IMR-90 (cell line): ENCODE data around the gene YJU2. TPM values are rescaled to one million over a fixed set of nuclear protein-coding genes. Genes with fewer than 3 reads are reported as not detected.

ENCODE experiments used
- ATAC-seq: fragments of 200-7000 bp; cut with Tn5 transposase; 2 replicates; pipeline ENCODE4 v1.9.1; 2020; ENCODE audit warnings: low read depth, mild to moderate bottlenecking, moderate library complexity
- BruUV-seq: library from RNA; stranded (reverse); fragments of 400-500 nt; replicated peaks from 2 replicates; lab custom pipeline; 2021; lab: Mats Ljungman, UMichigan
- CTCF ChIA-PET: fragments of 300-600 bp; formaldehyde crosslinking; extraction: SDS; loops from one replicate; lab custom pipeline; 2021; ENCODE audit warnings: antibody characterized with exemption; lab: Yijun Ruan, JAX
- POLR2A ChIA-PET: fragments of 300-600 bp; sonication (Branson Sonifier 250); formaldehyde crosslinking; loops from one replicate; lab custom pipeline; 2022; ENCODE audit warnings: antibody characterized with exemption; ENCODE audit not compliant: unreplicated experiment; lab: Charles Lee
- DNase-seq: peaks from one replicate; pipeline ENCODE4 v3.0.0; 2013
- H2AFZ ChIP-seq: replicated peaks from 2 replicates; pipeline ENCODE3; 2013; ENCODE audit warnings: low read length, mild to moderate bottlenecking; ENCODE audit not compliant: poor library complexity
- H2AK5ac ChIP-seq: 2 replicates; pipeline ENCODE4 v1.6.1; 2013; ENCODE audit warnings: low read depth, low read length, inconsistent platforms
- H2AK9ac ChIP-seq: replicated peaks from 2 replicates; pipeline ENCODE3; 2013; ENCODE audit warnings: mild to moderate bottlenecking, low read depth, low read length, moderate library complexity; ENCODE audit not compliant: poor library complexity
- H2BK120ac ChIP-seq: 2 replicates; pipeline ENCODE4 v1.6.1; 2013; ENCODE audit warnings: low read depth, low read length, inconsistent platforms
- H2BK15ac ChIP-seq: 3 replicates; pipeline ENCODE4 v1.6.1; 2013; ENCODE audit warnings: low read depth, low read length, inconsistent platforms
- H2BK20ac ChIP-seq: 2 replicates; pipeline ENCODE4 v1.6.1; 2013; ENCODE audit warnings: low read depth, mild to moderate bottlenecking, inconsistent platforms, low read length, moderate library complexity
- H2BK5ac ChIP-seq: 2 replicates; pipeline ENCODE4 v1.6.1; 2013; ENCODE audit warnings: mild to moderate bottlenecking, low read depth, low read length, inconsistent platforms; ENCODE audit not compliant: poor library complexity, severe bottlenecking
- H3K14ac ChIP-seq: replicated peaks from 2 replicates; pipeline ENCODE4 v1.6.1; 2013; ENCODE audit warnings: low read depth, low read length, inconsistent platforms
- H3K18ac ChIP-seq: 2 replicates; pipeline ENCODE4 v1.6.1; 2013; ENCODE audit warnings: low read depth, low read length, control low read depth
- H3K23ac ChIP-seq: 2 replicates; pipeline ENCODE4 v1.6.1; 2013; ENCODE audit warnings: low read depth, low read length, inconsistent platforms
- H3K27ac ChIP-seq: 2 replicates; pipeline ENCODE4 v1.5.1; 2013; ENCODE audit warnings: mild to moderate bottlenecking, control low read depth, low read length; ENCODE audit not compliant: insufficient read depth
- H3K27me3 ChIP-seq: 2 replicates; pipeline ENCODE4 v1.6.1; 2013; ENCODE audit warnings: low read length; ENCODE audit not compliant: control insufficient read depth, insufficient read depth
- H3K36me3 ChIP-seq: 2 replicates; pipeline ENCODE4 v1.6.1; 2013; ENCODE audit warnings: low read length, mixed read lengths; ENCODE audit not compliant: control insufficient read depth, insufficient read depth
- H3K4ac ChIP-seq: 2 replicates; pipeline ENCODE4 v1.6.1; 2013; ENCODE audit warnings: low read depth, low read length, inconsistent platforms
- H3K4me1 ChIP-seq: 2 replicates; pipeline ENCODE4 v1.6.1; 2013; ENCODE audit warnings: low read length, mixed read lengths; ENCODE audit not compliant: control insufficient read depth, insufficient read depth
- H3K4me2 ChIP-seq: 2 replicates; pipeline ENCODE4 v1.6.1; 2013; ENCODE audit warnings: low read depth, mild to moderate bottlenecking, control low read depth, low read length, moderate library complexity
- H3K4me3 ChIP-seq: 2 replicates; pipeline ENCODE4 v1.5.1; 2013; ENCODE audit warnings: low read depth, mild to moderate bottlenecking, control low read depth, low read length, moderate library complexity; ENCODE audit not compliant: insufficient read depth
- H3K56ac ChIP-seq: 2 replicates; pipeline ENCODE4 v1.6.1; 2013; ENCODE audit warnings: low read length, inconsistent platforms; ENCODE audit not compliant: insufficient read depth; ENCODE audit errors: extremely low read depth
- H3K79me1 ChIP-seq, 2 experiments: 2 replicates each; pipeline ENCODE4 v1.6.1; 2013; ENCODE audit warnings: low read length in 2 of 2, inconsistent platforms in 1 of 2, low read depth in 1 of 2
- H3K9ac ChIP-seq: 2 replicates; pipeline ENCODE4 v1.6.1; 2013; ENCODE audit warnings: low read depth, low read length, control low read depth
- H3K9me1 ChIP-seq: 2 replicates; pipeline ENCODE4 v1.6.1; 2013; ENCODE audit warnings: low read length, inconsistent platforms; ENCODE audit not compliant: insufficient read depth
- H3K9me3 ChIP-seq: 2 replicates; pipeline ENCODE4 v1.6.1; 2013; ENCODE audit warnings: low read length; ENCODE audit not compliant: control insufficient read depth, insufficient read depth
- H4K20me1 ChIP-seq: 2 replicates; pipeline ENCODE4 v1.6.1; 2013; ENCODE audit warnings: low read length, inconsistent platforms; ENCODE audit not compliant: insufficient read depth
- H4K5ac ChIP-seq: 2 replicates; pipeline ENCODE4 v1.6.1; 2013; ENCODE audit warnings: mild to moderate bottlenecking, low read depth, low read length, control low read depth
- H4K8ac ChIP-seq, 2 experiments: 2 replicates each; pipeline ENCODE4 v1.6.1; 2013; ENCODE audit warnings: low read depth in 2 of 2, low read length in 2 of 2, control low read depth in 1 of 2, inconsistent platforms in 1 of 2
- H4K91ac ChIP-seq: 2 replicates; pipeline ENCODE4 v1.6.1; 2013; ENCODE audit warnings: low read depth, low read length, inconsistent platforms; ENCODE audit not compliant: insufficient read depth
- BHLHE40 ChIP-seq: fragments of 150-350 bp; IDR thresholded peaks from 2 replicates; pipeline ENCODE4 v1.6.1; 2016; ENCODE audit warnings: mild to moderate bottlenecking, low read depth, low read length
- CEBPB ChIP-seq: IDR thresholded peaks from 2 replicates; pipeline ENCODE4 v1.6.1; 2012; ENCODE audit warnings: low read depth, low read length, improper control_type of control experiment
- CHD1 ChIP-seq: IDR thresholded peaks from 2 replicates; pipeline ENCODE4 v1.6.1; 2012; ENCODE audit warnings: low read depth, low read length, improper control_type of control experiment
- ELK1 ChIP-seq: fragments of 150-350 bp; IDR thresholded peaks from 2 replicates; pipeline ENCODE4 v1.6.1; 2016; ENCODE audit warnings: low read depth, mild to moderate bottlenecking, low read length, moderate library complexity, borderline replicate concordance
- FOS ChIP-seq: fragments of 150-350 bp; IDR thresholded peaks from 2 replicates; pipeline ENCODE4 v1.6.1; 2016; ENCODE audit warnings: low read depth, low read length
- MAZ ChIP-seq: IDR thresholded peaks from 2 replicates; pipeline ENCODE4 v1.6.1; 2012; ENCODE audit warnings: low read depth, mild to moderate bottlenecking, low read length, improper control_type of control experiment, moderate library complexity, borderline replicate concordance
- MXI1 ChIP-seq: IDR thresholded peaks from 2 replicates; pipeline ENCODE4 v1.6.1; 2012; ENCODE audit warnings: low read depth, mild to moderate bottlenecking, low read length, moderate library complexity, borderline replicate concordance
- NFE2L2 ChIP-seq: fragments of 150-350 bp; IDR thresholded peaks from 2 replicates; pipeline ENCODE4 v1.6.1; 2016; ENCODE audit warnings: low read depth, mild to moderate bottlenecking, low read length
- POLR2A ChIP-seq: IDR thresholded peaks from 2 replicates; pipeline ENCODE4 v1.6.1; 2012; ENCODE audit warnings: mild to moderate bottlenecking, low read depth, low read length
- RAD21 ChIP-seq: IDR thresholded peaks from 2 replicates; pipeline ENCODE4 v1.6.1; 2012; ENCODE audit warnings: low read length, improper control_type of control experiment
- RCOR1 ChIP-seq: IDR thresholded peaks from 2 replicates; pipeline ENCODE4 v1.6.1; 2012; ENCODE audit warnings: mild to moderate bottlenecking, low read length, improper control_type of control experiment; ENCODE audit not compliant: insufficient replicate concordance
- RFX5 ChIP-seq: IDR thresholded peaks from 2 replicates; pipeline ENCODE4 v1.8.0; 2012; ENCODE audit warnings: low read depth, mild to moderate bottlenecking, low read length, moderate library complexity
- SMC3 ChIP-seq: fragments of 150-350 bp; IDR thresholded peaks from 2 replicates; pipeline ENCODE4 v1.6.1; 2016; ENCODE audit warnings: low read depth, mild to moderate bottlenecking, antibody characterized with exemption, low read length, moderate library complexity
- USF2 ChIP-seq: fragments of 150-350 bp; IDR thresholded peaks from 2 replicates; pipeline ENCODE4 v1.6.1; 2017; ENCODE audit warnings: mild to moderate bottlenecking, antibody characterized with exemption, low read length, low read depth
- WGBS, 2 experiments: methylation state at CpG; one replicate each; pipeline versions ENCODE4 v1.1.5 to v1.1.7; 2013; ENCODE audit warnings: missing lambda C conversion rate in 2 of 2; ENCODE audit not compliant: insufficient read length in 1 of 2; ENCODE audit errors: extremely low coverage in 2 of 2; 5-methylcytosine and 5-hydroxymethylcytosine counted together
- dilution Hi-C: fragments of 300-500 bp; cut with HindIII; formaldehyde crosslinking; loops from one replicate; pipeline ENCODE4 v1.14.3; 2018; ENCODE audit warnings: low sequenced_read_pairs; ENCODE audit not compliant: unreplicated experiment
- in situ Hi-C: fragments of 300-500 bp; cut with MboI; formaldehyde crosslinking; loops from 3 replicates; pipeline ENCODE4 v1.14.3; 2019; ENCODE audit warnings: low sequenced_read_pairs, inconsistent platforms, mixed read lengths
- intact Hi-C: fragments of 100-400 bp; cut with micrococcal nuclease; formaldehyde crosslinking; loops from 2 replicates; pipeline ENCODE4 v1.10.0; 2022
- polyA plus RNA-seq, 3 experiments: library from polyadenylated mRNA; depleted of rRNA; stranded (reverse); fragments of >200 nt; gene quantifications; 2 replicates each; pipeline ENCODE4 v1.2.3, GENCODE V29; 2012; ENCODE audit warnings: low replicate concordance in 1 of 3
- total RNA-seq: library from RNA; depleted of rRNA; stranded (reverse); fragments of >200 nt; gene quantifications from 2 replicates; pipeline ENCODE4 v1.2.3, GENCODE V29; 2012
- TF ChIP-seq, protein P1 (sequence below): conservative IDR thresholded peaks from 2 replicates; pipeline ENCODE4 v1.5.1; 2012; ENCODE audit warnings: mild to moderate bottlenecking, low read depth, low read length, improper control_type of control experiment

Gene YJU2
- total and polyA plus RNA-seq, 2 of the 4 experiments (the other 2 are of a cell fraction) = 15.6 to 18.9 TPM

- no peak for DNase-seq
- no peaks in the 10 kb centered on the region for H3K4me1 ChIP-seq
- H2AK9ac ChIP-seq = no peak overlapping the region
- no peak overlapping the region for H3K27ac ChIP-seq
- H3K4me2 ChIP-seq = no peak overlapping the region
- no peak overlapping the region for H2BK120ac ChIP-seq
- H2AK5ac ChIP-seq = no peak overlapping the region
- in situ Hi-C loops = no loop called here
- no peaks in the 10 kb centered on the region for H3K9me1 ChIP-seq
- H3K9me3 ChIP-seq = no peaks in the 10 kb centered on the region
- dilution Hi-C loops = no loop called here
- no peak overlapping the region for H2BK5ac ChIP-seq
- H3K18ac ChIP-seq = no peak overlapping the region
- no peak overlapping the region for H4K91ac ChIP-seq
- H4K5ac ChIP-seq = no peak overlapping the region
- no TSS peak for BruUV-seq
- TF ChIP-seq POLR2A = no peak
- TF ChIP-seq BHLHE40 = no peak
- no peak for TF ChIP-seq CEBPB
- TF ChIP-seq MAZ = no peak
- TF ChIP-seq SMC3 = no peak
- TF ChIP-seq, protein P1, sequence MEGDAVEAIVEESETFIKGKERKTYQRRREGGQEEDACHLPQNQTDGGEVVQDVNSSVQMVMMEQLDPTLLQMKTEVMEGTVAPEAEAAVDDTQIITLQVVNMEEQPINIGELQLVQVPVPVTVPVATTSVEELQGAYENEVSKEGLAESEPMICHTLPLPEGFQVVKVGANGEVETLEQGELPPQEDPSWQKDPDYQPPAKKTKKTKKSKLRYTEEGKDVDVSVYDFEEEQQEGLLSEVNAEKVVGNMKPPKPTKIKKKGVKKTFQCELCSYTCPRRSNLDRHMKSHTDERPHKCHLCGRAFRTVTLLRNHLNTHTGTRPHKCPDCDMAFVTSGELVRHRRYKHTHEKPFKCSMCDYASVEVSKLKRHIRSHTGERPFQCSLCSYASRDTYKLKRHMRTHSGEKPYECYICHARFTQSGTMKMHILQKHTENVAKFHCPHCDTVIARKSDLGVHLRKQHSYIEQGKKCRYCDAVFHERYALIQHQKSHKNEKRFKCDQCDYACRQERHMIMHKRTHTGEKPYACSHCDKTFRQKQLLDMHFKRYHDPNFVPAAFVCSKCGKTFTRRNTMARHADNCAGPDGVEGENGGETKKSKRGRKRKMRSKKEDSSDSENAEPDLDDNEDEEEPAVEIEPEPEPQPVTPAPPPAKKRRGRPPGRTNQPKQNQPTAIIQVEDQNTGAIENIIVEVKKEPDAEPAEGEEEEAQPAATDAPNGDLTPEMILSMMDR = no peak
- no peak for TF ChIP-seq RAD21
- TF ChIP-seq RFX5 = no peak
- TF ChIP-seq FOS = no peak
- TF ChIP-seq CHD1 = no peak
- TF ChIP-seq USF2 = no peak
- TF ChIP-seq NFE2L2 = no peak
- TF ChIP-seq ELK1 = no peak
- TF ChIP-seq RCOR1 = no peak
- no peak for TF ChIP-seq MXI1
- no peak overlapping the region for H3K56ac ChIP-seq
- peaks cover 40% of the 10 kb centered on the region for H3K27me3 ChIP-seq
- ChIA-PET CTCF (interaction anchor here (0.7 to 1.7 kb wide), 2 partner anchors 62 to 214 kb away, joined by 5 to 11 read pairs; no protein-coding TSS in a partner anchor), POLR2A (no interaction called here)
- no peaks in the 10 kb centered on the region for H3K79me1 ChIP-seq
- no peak overlapping the region for H2BK20ac ChIP-seq
- H2BK15ac ChIP-seq = no peak overlapping the region
- no peak overlapping the region for H3K4ac ChIP-seq
- no peaks in the 10 kb centered on the region; the same call in 1 of the 2 replicates for H4K20me1 ChIP-seq
- H3K14ac ChIP-seq = no peak overlapping the region
- intact Hi-C loops = loop anchor here (10.0 kb wide), 1 partner anchor 537 kb away; no protein-coding TSS in a partner anchor
- no peak overlapping the region for H3K9ac ChIP-seq
- H3K23ac ChIP-seq = no peak overlapping the region
- WGBS, 2 experiments = 78% methylated on average over 2 of the region's 4 CpGs; no CpG with 5 or more reads in 1 of the 2 experiments
- no peak overlapping the region for H4K8ac ChIP-seq
- no peak for ATAC-seq
- H3K4me3 ChIP-seq = no peak overlapping the region
- no peak overlapping the region for H2AFZ ChIP-seq
- no peaks in the 10 kb centered on the region for H3K36me3 ChIP-seq
Measured at GRCh38 chr19:4201798-4202197, 45.1 kb upstream of the YJU2 start.
